ENCODE results near the gene NUMA1. TPM values are rescaled to one million over a fixed set of nuclear protein-coding genes. Genes with fewer than 3 reads are reported as not detected.

NUMA1 gene
- total and polyA plus RNA-seq, 4 donors, result 79.9 to 277 (median 164) TPM

DNA sequence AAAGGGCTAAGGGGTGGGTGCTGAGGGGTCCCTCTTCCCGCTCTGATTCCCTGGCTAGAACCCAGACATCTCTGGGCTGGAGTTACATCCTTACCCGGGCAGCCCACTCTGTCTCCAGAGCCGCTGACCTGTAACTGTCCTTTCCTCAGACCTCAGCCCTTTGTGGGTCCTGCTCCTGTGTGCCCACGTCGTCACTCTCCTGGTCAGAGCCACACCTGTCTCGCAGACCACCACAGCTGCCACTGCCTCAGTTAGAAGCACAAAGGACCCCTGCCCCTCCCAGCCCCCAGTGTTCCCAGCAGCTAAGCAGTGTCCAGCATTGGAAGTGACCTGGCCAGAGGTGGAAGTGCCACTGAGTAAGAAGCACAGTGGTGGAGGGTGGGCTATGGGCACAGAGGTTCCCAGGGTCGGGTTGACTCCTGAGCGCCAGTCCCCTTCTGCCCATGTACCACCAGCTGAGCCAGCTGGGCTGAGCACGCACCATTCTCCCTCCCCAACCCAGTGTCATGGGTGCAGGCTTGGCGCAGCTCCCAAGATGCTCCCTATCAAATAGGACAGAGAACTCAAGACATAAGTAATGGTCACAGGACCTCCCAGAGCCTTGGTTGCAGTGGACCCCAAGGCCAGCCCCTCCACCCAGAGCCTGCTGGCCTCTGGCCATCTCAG is 80.0 kb downstream of the NUMA1 start:
- peak overlapping the region in 1 of 2 donors; percentile 59 for H3K27ac ChIP-seq (ENCODE audit: low read depth in 1 of 2, low read length in 1 of 2)
- WGBS, 2 donors, result 92 to 93% methylated on average over 10 of the region's 10 CpGs
- TF ChIP-seq, protein P1, sequence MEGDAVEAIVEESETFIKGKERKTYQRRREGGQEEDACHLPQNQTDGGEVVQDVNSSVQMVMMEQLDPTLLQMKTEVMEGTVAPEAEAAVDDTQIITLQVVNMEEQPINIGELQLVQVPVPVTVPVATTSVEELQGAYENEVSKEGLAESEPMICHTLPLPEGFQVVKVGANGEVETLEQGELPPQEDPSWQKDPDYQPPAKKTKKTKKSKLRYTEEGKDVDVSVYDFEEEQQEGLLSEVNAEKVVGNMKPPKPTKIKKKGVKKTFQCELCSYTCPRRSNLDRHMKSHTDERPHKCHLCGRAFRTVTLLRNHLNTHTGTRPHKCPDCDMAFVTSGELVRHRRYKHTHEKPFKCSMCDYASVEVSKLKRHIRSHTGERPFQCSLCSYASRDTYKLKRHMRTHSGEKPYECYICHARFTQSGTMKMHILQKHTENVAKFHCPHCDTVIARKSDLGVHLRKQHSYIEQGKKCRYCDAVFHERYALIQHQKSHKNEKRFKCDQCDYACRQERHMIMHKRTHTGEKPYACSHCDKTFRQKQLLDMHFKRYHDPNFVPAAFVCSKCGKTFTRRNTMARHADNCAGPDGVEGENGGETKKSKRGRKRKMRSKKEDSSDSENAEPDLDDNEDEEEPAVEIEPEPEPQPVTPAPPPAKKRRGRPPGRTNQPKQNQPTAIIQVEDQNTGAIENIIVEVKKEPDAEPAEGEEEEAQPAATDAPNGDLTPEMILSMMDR (IDR thresholded peaks at IDR 0.05; ENCODE audit: control extremely low read depth, extremely low read depth), result no peak
- peaks cover 0 to 26% (median 0%) of the 10 kb centered on the region in 5 donors for H3K4me1 ChIP-seq (ENCODE audit: control insufficient read depth in 5 of 5, insufficient read depth in 5 of 5, low read length in 5 of 5)
- peaks cover 6 to 40% (median 35%) of the 10 kb centered on the region in 4 donors for H3K36me3 ChIP-seq (ENCODE audit: control insufficient read depth in 4 of 4, insufficient read depth in 4 of 4, low read length in 4 of 4)
- H3K9ac ChIP-seq (ENCODE audit: insufficient read depth in 1 of 2, low read length in 2 of 2), result no peak overlapping the region
- DNase-seq (no peak), ATAC-seq (ENCODE audit: insufficient read depth, low FRiP score) (no peak)
- H3K4me3 ChIP-seq, result no peak overlapping the region
- H3K27me3 ChIP-seq (ENCODE audit: control insufficient read depth in 3 of 3, insufficient read depth in 3 of 3, low read length in 2 of 3), result no peaks in the 10 kb centered on the region
- no peaks in the 10 kb centered on the region for H3K9me3 ChIP-seq (ENCODE audit: control insufficient read depth in 4 of 4, insufficient read depth in 3 of 4, low read length in 3 of 4)

DNA sequence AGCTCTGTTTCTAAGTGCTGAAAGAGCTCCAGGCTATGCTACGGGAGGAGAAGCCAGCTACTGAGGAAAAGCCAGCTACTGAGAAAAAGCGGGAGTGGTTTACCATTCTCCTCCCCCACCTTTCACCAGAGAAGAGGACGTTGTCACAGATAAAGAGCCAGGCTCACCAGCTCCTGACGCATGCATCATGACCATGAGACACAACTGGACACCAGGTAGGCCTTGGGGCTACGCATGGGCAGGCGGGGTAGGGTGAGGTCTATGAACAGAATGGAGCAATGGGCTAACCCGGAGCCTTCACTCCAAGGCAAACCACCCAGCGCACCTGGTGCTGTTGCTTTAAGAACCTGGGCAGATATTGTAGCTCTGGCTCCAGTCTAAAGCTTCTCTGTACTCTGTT is 80.5 kb downstream of the NUMA1 start:
- Histone ChIP-seq H3K4me1 (ENCODE audit: control insufficient read depth in 5 of 5, insufficient read depth in 5 of 5, low read length in 5 of 5) (peaks cover 0 to 26% (median 0%) of the 10 kb centered on the region in 5 donors), H3K27ac (ENCODE audit: low read depth in 1 of 2, low read length in 1 of 2) (peak overlapping the region; percentile 46 to 59), H3K4me3 (no peak overlapping the region), H3K9ac (ENCODE audit: insufficient read depth in 1 of 2, low read length in 2 of 2) (no peak overlapping the region), H3K9me3 (ENCODE audit: control insufficient read depth in 4 of 4, insufficient read depth in 3 of 4, low read length in 3 of 4) (no peaks in the 10 kb centered on the region), H3K27me3 (ENCODE audit: control insufficient read depth in 3 of 3, insufficient read depth in 3 of 3, low read length in 2 of 3) (no peaks in the 10 kb centered on the region), H3K36me3 (ENCODE audit: control insufficient read depth in 4 of 4, insufficient read depth in 4 of 4, low read length in 4 of 4) (peaks cover 6 to 34% (median 30%) of the 10 kb centered on the region in 4 donors)
- DNase-seq (no peak), ATAC-seq (ENCODE audit: insufficient read depth, low FRiP score) (no peak)
- WGBS, 2 donors, result 74 to 82% methylated on average over 8 of the region's 8 CpGs
- TF ChIP-seq, protein P1 (IDR thresholded peaks at IDR 0.05; ENCODE audit: control extremely low read depth, extremely low read depth), result no peak

DNA sequence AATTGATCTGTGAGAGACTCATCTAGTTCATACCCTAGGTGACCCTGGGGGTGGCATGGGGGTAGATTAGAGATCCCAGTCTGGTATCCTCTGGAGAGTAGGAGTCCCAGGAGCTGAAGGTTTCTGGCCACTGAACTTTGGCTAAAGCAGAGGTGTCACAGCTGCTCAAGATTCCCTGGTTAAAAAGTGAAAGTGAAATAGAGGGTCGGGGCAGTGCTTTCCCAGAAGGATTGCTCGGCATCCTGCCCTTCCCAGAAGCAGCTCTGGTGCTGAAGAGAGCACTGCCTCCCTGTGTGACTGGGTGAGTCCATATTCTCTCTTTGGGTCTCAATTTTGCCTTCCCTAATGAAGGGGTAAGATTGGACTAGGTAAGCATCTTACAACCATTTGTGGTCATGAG is 81.0 kb downstream of the NUMA1 start:
- TF ChIP-seq, protein P1 (IDR thresholded peaks at IDR 0.05; ENCODE audit: control extremely low read depth, extremely low read depth), result no peak
- H3K36me3 ChIP-seq (ENCODE audit: control insufficient read depth in 4 of 4, insufficient read depth in 4 of 4, low read length in 4 of 4), result peaks cover 6 to 31% (median 26%) of the 10 kb centered on the region in 4 donors

More for the DNA sequence above, 81.0 kb downstream of the NUMA1 start:
- no peaks in the 10 kb centered on the region for H3K9me3 ChIP-seq (ENCODE audit: control insufficient read depth in 4 of 4, insufficient read depth in 3 of 4, low read length in 3 of 4)
- no peak overlapping the region for H3K9ac ChIP-seq (ENCODE audit: insufficient read depth in 1 of 2, low read length in 2 of 2)
- WGBS, 2 donors, result 24 to 60% methylated on average over 2 of the region's 2 CpGs
- H3K4me1 ChIP-seq (ENCODE audit: control insufficient read depth in 5 of 5, insufficient read depth in 5 of 5, low read length in 5 of 5), result peaks cover 0 to 26% (median 0%) of the 10 kb centered on the region in 5 donors
- H3K27me3 ChIP-seq (ENCODE audit: control insufficient read depth in 3 of 3, insufficient read depth in 3 of 3, low read length in 2 of 3), result no peaks in the 10 kb centered on the region
- ATAC-seq (ENCODE audit: insufficient read depth, low FRiP score) (no peak), DNase-seq (no peak)
- no peak overlapping the region for H3K4me3 ChIP-seq
- H3K27ac ChIP-seq (ENCODE audit: low read depth in 1 of 2, low read length in 1 of 2), result peak overlapping the region; percentile 46 to 59
